ENCODE data around the gene TH. TPM values are rescaled to one million over a fixed set of nuclear protein-coding genes. Genes with fewer than 3 reads are reported as not detected.
A peak's percentile ranks its signal among the peaks of the same experiment; 100 is the strongest.

Gene TH
- total RNA-seq, 1 donor from 2014 or later: 2.0 TPM

- H3K27me3 ChIP-seq: peaks cover 10% of the 10 kb centered on the region
- H3K4me3 Mint-ChIP-seq: no peak overlapping the region
- no peaks in the 10 kb centered on the region for H3K36me3 ChIP-seq
- DNase-seq (ENCODE audit: low spot score): no peak
- H3K4me2 ChIP-seq: no peak overlapping the region
- no peaks in the 10 kb centered on the region for H3K9me3 ChIP-seq (ENCODE audit: low read depth)
- H3K4me1 Mint-ChIP-seq: peaks cover 36% of the 10 kb centered on the region
- H3F3A ChIP-seq (ENCODE audit: low read depth): peaks cover 30% of the 10 kb centered on the region
- no peak overlapping the region for H3K4me3 ChIP-seq
- H3K9me3 Mint-ChIP-seq: no peaks in the 10 kb centered on the region
- H3K79me2 ChIP-seq (ENCODE audit: low read depth): no peaks in the 10 kb centered on the region
- TF ChIP-seq EZH2phosphoT487 (IDR thresholded peaks at IDR 0.05) (no peak), EZH2 (IDR thresholded peaks at IDR 0.05) (no peak)
- TF ChIP-seq, protein P1, sequence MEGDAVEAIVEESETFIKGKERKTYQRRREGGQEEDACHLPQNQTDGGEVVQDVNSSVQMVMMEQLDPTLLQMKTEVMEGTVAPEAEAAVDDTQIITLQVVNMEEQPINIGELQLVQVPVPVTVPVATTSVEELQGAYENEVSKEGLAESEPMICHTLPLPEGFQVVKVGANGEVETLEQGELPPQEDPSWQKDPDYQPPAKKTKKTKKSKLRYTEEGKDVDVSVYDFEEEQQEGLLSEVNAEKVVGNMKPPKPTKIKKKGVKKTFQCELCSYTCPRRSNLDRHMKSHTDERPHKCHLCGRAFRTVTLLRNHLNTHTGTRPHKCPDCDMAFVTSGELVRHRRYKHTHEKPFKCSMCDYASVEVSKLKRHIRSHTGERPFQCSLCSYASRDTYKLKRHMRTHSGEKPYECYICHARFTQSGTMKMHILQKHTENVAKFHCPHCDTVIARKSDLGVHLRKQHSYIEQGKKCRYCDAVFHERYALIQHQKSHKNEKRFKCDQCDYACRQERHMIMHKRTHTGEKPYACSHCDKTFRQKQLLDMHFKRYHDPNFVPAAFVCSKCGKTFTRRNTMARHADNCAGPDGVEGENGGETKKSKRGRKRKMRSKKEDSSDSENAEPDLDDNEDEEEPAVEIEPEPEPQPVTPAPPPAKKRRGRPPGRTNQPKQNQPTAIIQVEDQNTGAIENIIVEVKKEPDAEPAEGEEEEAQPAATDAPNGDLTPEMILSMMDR (IDR thresholded peaks at IDR 0.05): no peak
- no peak overlapping the region for H3K27ac ChIP-seq
- no peaks in the 10 kb centered on the region for H4K20me1 ChIP-seq (ENCODE audit: low read depth)
- H3K27ac Mint-ChIP-seq: no peak overlapping the region
- peaks cover 10% of the 10 kb centered on the region for H3K27me3 Mint-ChIP-seq (ENCODE audit: insufficient read depth, low read depth)
- peaks cover 35% of the 10 kb centered on the region for H3K4me1 ChIP-seq
- H3K9ac ChIP-seq: no peak overlapping the region
- H2AFZ ChIP-seq (replicated peaks): no peak overlapping the region
- H3K36me3 Mint-ChIP-seq: no peaks in the 10 kb centered on the region
Observed at GRCh38 chr11:2193099-2193887, 21.7 kb upstream of the TH start.

DNA sequence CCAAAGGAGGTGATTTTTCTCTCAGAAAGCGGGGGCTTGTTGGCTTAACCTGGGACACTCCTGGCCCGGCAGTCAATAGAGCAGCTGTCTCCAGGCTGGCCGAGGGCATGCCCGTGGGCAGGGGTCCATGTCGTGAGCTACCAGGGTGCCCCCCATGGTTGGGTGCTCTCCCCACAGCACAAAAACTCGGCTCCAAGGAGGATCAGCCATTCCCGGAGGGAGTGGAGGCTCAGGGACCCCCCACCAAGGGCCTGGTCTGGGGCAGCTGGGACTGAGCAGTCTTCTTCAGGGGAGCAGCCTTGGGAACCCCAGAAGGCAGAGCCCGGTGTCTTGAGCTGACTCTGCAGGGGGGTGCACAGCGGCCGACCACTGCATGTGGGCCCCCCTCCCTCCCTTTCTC, 20.8 kb upstream of the TH start:
- no peak overlapping the region for H3K4me3 Mint-ChIP-seq

DNA sequence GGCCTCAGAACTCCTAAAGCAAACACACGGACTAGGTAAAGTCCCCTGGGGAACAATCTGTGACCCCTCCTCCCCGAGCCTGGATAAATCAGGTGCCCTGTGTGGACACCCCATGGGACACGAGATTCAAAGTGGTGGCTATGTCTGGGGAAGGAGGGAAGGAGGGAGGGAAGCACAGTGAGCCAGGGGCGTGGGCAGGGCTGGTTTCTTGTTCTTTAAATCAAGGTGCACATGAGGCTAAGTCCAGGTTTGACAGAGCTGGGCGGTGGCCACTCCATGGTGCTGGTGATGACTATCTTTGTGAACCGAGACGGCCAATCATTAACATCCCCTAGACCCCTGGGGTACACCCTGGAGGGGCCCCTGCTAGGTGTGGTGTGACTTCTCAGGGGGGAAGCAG, 20.3 kb upstream of the TH start:
- Histone ChIP-seq H3F3A (ENCODE audit: low read depth) (peaks cover 41% of the 10 kb centered on the region), H3K27ac (peak overlapping the region; percentile 90), H3K36me3 (no peaks in the 10 kb centered on the region)

More for the DNA sequence above, 20.8 kb upstream of the TH start:
- peaks cover 35% of the 10 kb centered on the region for H3K4me1 ChIP-seq
- H3K4me1 Mint-ChIP-seq: peaks cover 34% of the 10 kb centered on the region
- peaks cover 10% of the 10 kb centered on the region for H3K27me3 ChIP-seq
- no peaks in the 10 kb centered on the region for H4K20me1 ChIP-seq (ENCODE audit: low read depth)
- no peak for DNase-seq (ENCODE audit: low spot score)
- TF ChIP-seq, protein P1 (IDR thresholded peaks at IDR 0.05): no peak
- TF ChIP-seq EZH2phosphoT487 (IDR thresholded peaks at IDR 0.05): no peak
- no peak for TF ChIP-seq EZH2 (IDR thresholded peaks at IDR 0.05)
- no peak overlapping the region for H3K4me2 ChIP-seq
- H3K9me3 Mint-ChIP-seq: no peaks in the 10 kb centered on the region
- no peak overlapping the region for H3K4me3 ChIP-seq
- H3K79me2 ChIP-seq (ENCODE audit: low read depth): no peaks in the 10 kb centered on the region
- no peaks in the 10 kb centered on the region for H3K36me3 Mint-ChIP-seq
- H3K27ac Mint-ChIP-seq: no peak overlapping the region
- H3K9me3 ChIP-seq (ENCODE audit: low read depth): no peaks in the 10 kb centered on the region
- H3K27ac ChIP-seq: no peak overlapping the region
- peaks cover 10% of the 10 kb centered on the region for H3K27me3 Mint-ChIP-seq (ENCODE audit: insufficient read depth, low read depth)
- peaks cover 38% of the 10 kb centered on the region for H3F3A ChIP-seq (ENCODE audit: low read depth)
- no peak overlapping the region for H2AFZ ChIP-seq (replicated peaks)
- H3K36me3 ChIP-seq: no peaks in the 10 kb centered on the region
- no peak overlapping the region for H3K9ac ChIP-seq

More for the DNA sequence above, 20.3 kb upstream of the TH start:
- Histone ChIP-seq H3K4me3 (no peak overlapping the region), H3K4me1 (peaks cover 35% of the 10 kb centered on the region), H3K4me2 (no peak overlapping the region), H3K27me3 (peaks cover 9% of the 10 kb centered on the region), H4K20me1 (ENCODE audit: low read depth) (no peaks in the 10 kb centered on the region), H3K79me2 (ENCODE audit: low read depth) (no peaks in the 10 kb centered on the region), H3K9ac (no peak overlapping the region), H2AFZ (replicated peaks) (no peak overlapping the region), H3K9me3 (ENCODE audit: low read depth) (no peaks in the 10 kb centered on the region)
- Mint-ChIP-seq H3K36me3 (no peaks in the 10 kb centered on the region), H3K27ac (peak overlapping the region; percentile 48), H3K9me3 (no peaks in the 10 kb centered on the region), H3K4me3 (no peak overlapping the region), H3K27me3 (ENCODE audit: insufficient read depth, low read depth) (peaks cover 8% of the 10 kb centered on the region), H3K4me1 (peaks cover 32% of the 10 kb centered on the region)
- TF ChIP-seq EZH2 (IDR thresholded peaks at IDR 0.05) (no peak), EZH2phosphoT487 (IDR thresholded peaks at IDR 0.05) (no peak)
- TF ChIP-seq, protein P1 (IDR thresholded peaks at IDR 0.05): no peak
- no peak for DNase-seq (ENCODE audit: low spot score)

All from neural progenitor cell (in vitro differentiated cells).